NCI-H2196 (cell line): ENCODE measurements around the gene FAF1.
A peak's percentile ranks its signal among the peaks of the same experiment; 100 is the strongest.

Experiments
- DNase-seq: peaks from one replicate; lab custom pipeline; 2025; ENCODE audit not compliant: unreplicated experiment; lab: John Stamatoyannopoulos, UW

Gene FAF1

GRCh38 chr1:50651476-50652263 lies 308.4 kb downstream of the FAF1 start:
- peak; percentile 39 for DNase-seq

GRCh38 chr1:50646526-50646925 lies 313.5 kb downstream of the FAF1 start:
- no peak for DNase-seq

DNA sequence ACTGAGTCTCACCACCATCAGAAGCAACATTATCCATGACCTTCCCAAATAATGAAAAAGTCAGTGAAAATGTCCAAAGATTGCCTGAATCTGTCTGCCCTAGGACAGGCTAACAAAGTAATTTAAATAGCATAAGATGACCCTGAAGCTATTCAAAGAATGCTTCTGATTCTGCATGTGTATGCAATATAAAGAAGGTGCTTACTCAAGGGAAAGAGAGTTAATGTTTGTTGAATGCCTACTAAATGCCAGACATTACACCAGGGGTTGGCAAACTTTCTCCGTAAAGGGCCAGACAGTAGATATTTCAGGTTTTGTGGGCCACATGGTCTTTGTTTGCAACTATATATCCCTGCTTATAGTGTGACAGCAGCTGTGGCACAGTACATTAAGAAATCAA lies 314.9 kb downstream of the FAF1 start:
- DNase-seq, result no peak

DNA sequence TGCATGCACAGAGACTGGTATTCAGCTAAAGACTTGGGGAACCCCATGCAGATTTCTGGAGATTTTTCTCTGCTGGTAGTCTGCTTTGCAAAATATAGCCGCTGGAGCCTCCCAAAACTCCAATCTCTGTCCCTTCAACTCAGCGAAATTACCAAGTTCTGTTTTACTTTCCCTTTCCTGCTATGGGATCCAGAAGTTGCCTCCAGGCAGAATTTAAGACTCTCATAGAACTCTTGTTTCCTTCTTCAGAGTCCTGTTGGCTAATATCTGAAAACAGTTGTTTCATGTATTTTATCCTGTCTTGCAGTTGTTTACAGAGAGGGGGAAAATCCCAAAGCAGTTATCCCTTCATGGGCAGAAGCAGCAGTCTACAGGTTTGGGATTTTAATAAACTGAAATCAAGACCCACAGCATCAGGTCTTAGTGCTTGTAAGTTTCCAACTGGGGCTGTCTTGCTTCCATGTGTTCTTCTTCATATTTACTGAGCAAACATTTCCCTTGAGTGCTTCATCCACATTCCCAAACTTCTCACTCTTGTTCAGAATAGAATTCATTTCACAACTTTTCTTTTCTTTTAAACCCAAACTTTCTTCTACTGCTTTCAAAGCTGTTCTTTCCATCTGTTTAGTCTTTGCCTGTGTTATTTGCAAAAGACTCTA lies 315.5 kb downstream of the FAF1 start:
- no peak for DNase-seq

- DNase-seq, result no peak
Observed at GRCh38 chr1:50637460-50637859, 322.6 kb downstream of the FAF1 start.

DNA sequence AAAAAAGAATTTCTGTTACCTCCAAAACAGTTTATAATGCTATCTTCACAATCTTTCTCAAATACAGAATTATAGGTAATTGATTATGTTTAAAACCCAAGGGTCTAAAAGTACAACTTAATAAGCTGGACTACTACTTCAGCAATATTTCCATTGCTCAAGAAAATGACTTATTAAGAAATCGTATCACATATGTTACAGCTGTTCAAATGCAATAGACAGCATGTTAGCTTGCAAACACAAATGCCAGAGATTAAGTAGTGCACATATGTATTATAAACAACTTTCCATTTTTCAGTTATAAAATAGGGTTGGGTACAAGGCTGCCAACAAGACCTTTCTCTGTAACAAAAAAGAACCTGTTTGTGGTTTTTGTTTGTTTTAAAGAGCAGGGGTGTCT lies 325.8 kb downstream of the FAF1 start:
- no peak for DNase-seq

- peak; percentile 47 for DNase-seq
Observed at GRCh38 chr1:50633465-50633864, 326.6 kb downstream of the FAF1 start.

DNA sequence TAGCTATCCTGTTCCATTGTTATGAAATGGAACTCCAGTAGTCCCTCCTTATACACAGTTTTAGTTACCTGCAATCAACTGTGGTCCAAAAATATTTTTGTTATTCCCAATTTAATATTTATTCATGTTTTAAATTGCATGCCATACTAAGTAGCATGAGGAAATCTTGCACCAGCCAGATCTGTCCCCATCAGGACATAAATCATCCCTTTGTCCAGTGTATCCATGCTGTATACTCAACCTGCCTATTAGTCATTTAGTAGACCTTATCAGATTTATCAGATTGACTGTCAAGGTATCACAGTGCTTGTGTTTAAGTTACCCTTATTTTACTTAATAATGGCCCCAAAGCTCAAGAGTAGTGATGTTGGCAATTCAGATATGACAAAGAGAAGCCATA lies 328.9 kb downstream of the FAF1 start:
- no peak for DNase-seq

GRCh38 chr1:50622259-50622658 lies 337.8 kb downstream of the FAF1 start:
- DNase-seq, result no peak

GRCh38 chr1:50620680-50621329 lies 339.3 kb downstream of the FAF1 start:
- peak; percentile 19 for DNase-seq

DNA sequence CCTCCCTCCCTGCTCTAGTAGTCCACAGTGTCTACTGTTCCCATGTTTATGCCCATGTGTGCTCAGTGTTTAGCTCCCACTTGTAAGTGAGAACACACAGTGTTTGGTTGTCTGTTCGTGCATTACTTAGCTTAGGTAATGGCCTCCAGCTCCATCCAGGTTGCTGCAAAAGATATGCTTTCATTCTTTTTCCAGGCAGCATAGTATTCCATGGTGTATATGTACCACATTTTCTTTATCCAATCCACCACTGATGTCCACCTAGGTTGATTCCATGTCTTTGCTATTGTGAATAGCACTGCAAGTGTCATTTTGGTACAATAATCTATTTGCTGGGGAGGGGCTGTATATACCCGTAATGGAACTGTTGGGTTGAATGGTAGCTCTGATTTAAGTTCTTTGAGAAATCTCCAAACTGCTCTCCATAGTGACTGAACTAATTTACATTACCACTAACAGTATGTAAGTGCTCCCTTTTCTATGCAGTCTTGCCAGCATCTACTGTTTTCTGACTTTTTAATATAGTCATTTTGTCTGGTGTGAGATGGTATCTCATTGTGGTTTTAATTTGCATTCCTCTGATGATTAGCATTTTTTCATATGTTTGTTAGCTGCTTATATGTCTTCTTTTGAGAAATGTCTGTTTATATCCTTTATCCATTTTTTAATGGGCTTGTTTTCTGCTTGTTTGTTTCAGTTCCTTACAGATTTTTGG lies 344.9 kb downstream of the FAF1 start:
- DNase-seq, result no peak

GRCh38 chr1:50611675-50612074 lies 348.4 kb downstream of the FAF1 start:
- peak; percentile 16 for DNase-seq

GRCh38 chr1:50610563-50610962 lies 349.5 kb downstream of the FAF1 start:
- DNase-seq, result peak; percentile 37

GRCh38 chr1:50609508-50609907 lies 350.6 kb downstream of the FAF1 start:
- DNase-seq, result no peak

GRCh38 chr1:50605186-50605875 lies 354.7 kb downstream of the FAF1 start:
- DNase-seq, result peak; percentile 29

DNA sequence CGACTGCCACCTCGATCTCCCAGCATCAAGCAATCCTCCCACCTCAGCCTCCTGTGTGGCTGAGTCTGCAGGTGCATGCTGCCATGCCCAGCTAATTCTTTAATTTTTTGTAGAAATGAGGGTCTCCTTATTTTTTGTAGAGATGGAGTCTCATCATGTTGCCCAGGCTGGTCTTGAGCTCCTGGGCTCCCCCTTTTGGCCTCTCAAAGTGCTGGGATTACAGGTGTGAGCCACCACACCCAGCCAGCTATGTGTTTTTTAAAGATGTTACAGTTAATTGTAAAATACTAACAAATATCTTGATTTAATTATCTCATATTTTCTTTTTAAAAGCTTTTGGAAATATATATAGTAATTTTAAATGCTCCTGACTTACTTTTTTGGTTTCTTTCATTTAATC lies 355.5 kb downstream of the FAF1 start:
- no peak for DNase-seq

GRCh38 chr1:50603274-50604271 lies 356.5 kb downstream of the FAF1 start:
- peak; percentile 28 for DNase-seq

DNA sequence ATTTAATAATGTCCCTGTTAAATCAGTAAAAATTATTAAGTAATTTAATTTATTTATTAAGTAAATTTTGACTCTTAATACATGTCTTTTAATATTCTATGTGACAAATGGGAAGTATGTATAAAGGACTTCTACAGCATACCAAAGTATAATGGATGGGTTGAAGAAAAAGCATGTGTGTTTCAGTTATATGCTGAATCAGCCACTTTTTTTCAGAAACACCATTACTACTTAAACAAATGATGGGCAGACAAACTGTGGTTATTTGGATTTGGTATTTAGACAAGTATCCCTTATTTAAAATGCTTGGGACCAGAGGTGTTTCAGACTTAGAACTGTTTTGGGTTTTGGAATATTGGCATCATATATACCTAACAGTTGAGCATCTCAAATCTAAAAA lies 360.5 kb downstream of the FAF1 start:
- no peak for DNase-seq

DNA sequence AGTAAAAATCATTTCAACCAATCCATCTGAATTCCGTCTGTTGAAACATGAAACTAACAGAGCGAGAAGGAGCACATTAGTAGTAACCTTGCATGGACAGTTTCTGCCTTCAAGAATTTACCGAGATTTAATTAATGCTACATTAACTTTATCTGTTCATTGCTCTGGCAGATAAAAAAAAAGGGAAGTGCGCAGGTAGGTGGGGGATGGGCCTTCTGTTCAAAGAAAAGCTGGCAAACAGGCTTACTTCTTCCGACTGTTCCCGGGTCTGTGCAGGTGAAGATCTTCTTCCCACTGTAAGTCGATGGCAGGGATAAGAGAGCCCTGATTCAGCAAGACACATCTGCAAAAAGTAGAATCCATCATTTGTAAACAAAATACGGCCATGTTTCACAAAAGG lies 364.2 kb downstream of the FAF1 start:
- no peak for DNase-seq

- DNase-seq, result no peak
Observed at GRCh38 chr1:50593515-50593914, 366.6 kb downstream of the FAF1 start.
